ENCODE data around the gene TTYH2. TPM values are rescaled to one million over a fixed set of nuclear protein-coding genes. Genes with fewer than 3 reads are reported as not detected.

TTYH2 gene
- total and polyA plus RNA-seq, 12 donors, result 8.6 to 36.3 (median 24.8) TPM

DNA sequence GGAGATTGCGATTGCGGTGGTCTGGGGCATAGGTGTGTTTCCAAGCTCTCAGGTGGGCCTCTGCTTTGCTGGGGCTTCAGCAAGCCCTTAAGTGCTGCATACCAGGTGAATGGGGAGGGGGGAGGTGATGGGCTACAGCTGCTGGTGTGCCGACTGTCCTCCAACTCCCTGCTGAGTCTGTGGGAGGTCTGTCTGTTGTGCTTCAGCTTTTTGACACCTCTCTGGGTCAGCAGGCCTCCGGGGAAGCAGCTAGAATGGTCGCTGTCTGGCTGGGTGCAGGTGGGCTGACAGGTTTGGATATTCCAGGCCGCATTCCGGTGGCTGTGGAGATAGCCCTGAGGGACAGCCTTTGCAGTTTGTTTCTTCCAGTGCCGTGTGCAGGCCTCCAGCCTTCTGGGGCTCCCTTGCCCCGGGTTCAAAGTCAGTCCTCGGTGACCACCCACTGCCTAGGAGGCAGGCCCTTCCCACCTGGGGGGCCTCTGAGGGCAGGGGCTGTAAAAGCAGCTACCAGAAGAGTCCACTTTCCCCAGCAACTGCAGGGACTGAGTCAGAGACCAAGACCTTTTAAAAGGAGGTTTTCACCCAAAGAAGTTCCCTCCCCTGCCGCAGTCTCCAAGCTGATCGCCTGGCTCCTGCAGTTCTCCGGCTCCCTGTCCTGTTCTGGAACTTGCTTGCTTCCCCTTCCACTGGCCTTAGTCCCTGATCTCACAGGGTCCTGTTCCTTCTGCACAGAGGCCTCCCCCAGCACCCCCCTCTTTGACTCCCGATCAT is 2.0 kb upstream of the TTYH2 start:
- Histone ChIP-seq H3K4me1 (peaks cover 22 to 90% (median 79%) of the 10 kb centered on the region in 9 donors), H3K27me3 (no peaks in the 10 kb centered on the region), H3K36me3 (peaks cover 0 to 51% (median 18%) of the 10 kb centered on the region in 9 donors), H3K4me3 (peak overlapping the region in 8 of 10 donors; percentile 52 to 72 (median 65)), H3K9me3 (no peaks in the 10 kb centered on the region), H3K27ac (peak overlapping the region in 7 of 10 donors; percentile 4 to 88 (median 46))
- TF ChIP-seq, protein P1, sequence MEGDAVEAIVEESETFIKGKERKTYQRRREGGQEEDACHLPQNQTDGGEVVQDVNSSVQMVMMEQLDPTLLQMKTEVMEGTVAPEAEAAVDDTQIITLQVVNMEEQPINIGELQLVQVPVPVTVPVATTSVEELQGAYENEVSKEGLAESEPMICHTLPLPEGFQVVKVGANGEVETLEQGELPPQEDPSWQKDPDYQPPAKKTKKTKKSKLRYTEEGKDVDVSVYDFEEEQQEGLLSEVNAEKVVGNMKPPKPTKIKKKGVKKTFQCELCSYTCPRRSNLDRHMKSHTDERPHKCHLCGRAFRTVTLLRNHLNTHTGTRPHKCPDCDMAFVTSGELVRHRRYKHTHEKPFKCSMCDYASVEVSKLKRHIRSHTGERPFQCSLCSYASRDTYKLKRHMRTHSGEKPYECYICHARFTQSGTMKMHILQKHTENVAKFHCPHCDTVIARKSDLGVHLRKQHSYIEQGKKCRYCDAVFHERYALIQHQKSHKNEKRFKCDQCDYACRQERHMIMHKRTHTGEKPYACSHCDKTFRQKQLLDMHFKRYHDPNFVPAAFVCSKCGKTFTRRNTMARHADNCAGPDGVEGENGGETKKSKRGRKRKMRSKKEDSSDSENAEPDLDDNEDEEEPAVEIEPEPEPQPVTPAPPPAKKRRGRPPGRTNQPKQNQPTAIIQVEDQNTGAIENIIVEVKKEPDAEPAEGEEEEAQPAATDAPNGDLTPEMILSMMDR (IDR thresholded peaks at IDR 0.05), result no peak
- ATAC-seq (no peak), DNase-seq (no peak)
- intact Hi-C loops (cut with DNase I), result loop anchor here in 9 of 10 donors (2.0 to 10.0 kb wide), 8 partner anchors 66 to 243 kb away; partner anchors contain the start of gene BTBD17 (in 4 of the 9)
- WGBS, 2 donors, result 52 to 55% methylated on average over 14 of the region's 14 CpGs

DNA sequence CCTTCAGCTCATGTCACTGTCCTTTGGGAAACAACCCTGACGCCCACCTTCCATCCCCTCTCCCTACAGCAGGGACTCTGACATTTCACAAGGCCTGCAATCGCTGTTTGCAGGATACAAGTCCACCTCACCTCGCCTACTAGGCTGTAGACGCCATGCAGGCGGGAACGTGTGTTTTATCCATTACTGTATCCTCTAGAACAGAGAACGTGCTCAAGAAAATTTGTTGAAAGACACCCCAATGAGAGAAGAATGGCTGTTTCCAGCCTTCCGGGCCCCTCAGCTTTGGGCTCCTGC is 1.5 kb upstream of the TTYH2 start:
- no peaks in the 10 kb centered on the region for H3K9me3 ChIP-seq
- DNase-seq (no peak), ATAC-seq (no peak)
- H3K4me1 ChIP-seq, result peaks cover 22 to 90% (median 78%) of the 10 kb centered on the region in 9 donors
- H3K27ac ChIP-seq, result peak overlapping the region in 9 of 10 donors; percentile 67 to 93 (median 88)
- intact Hi-C loops (cut with DNase I), result loop anchor here in 9 of 10 donors (2.0 to 10.0 kb wide), 10 partner anchors 29 to 243 kb away; partner anchors contain the start of gene BTBD17 (in 4 of the 9)
- H3K4me3 ChIP-seq, result peak overlapping the region; percentile 34 to 72 (median 64)
- 37 to 42% methylated on average over 8 of the region's 8 CpGs for WGBS, 2 donors
- no peaks in the 10 kb centered on the region for H3K27me3 ChIP-seq
- H3K36me3 ChIP-seq, result peaks cover 0 to 45% (median 18%) of the 10 kb centered on the region in 9 donors
- TF ChIP-seq, protein P1 (IDR thresholded peaks at IDR 0.05), result no peak

DNA sequence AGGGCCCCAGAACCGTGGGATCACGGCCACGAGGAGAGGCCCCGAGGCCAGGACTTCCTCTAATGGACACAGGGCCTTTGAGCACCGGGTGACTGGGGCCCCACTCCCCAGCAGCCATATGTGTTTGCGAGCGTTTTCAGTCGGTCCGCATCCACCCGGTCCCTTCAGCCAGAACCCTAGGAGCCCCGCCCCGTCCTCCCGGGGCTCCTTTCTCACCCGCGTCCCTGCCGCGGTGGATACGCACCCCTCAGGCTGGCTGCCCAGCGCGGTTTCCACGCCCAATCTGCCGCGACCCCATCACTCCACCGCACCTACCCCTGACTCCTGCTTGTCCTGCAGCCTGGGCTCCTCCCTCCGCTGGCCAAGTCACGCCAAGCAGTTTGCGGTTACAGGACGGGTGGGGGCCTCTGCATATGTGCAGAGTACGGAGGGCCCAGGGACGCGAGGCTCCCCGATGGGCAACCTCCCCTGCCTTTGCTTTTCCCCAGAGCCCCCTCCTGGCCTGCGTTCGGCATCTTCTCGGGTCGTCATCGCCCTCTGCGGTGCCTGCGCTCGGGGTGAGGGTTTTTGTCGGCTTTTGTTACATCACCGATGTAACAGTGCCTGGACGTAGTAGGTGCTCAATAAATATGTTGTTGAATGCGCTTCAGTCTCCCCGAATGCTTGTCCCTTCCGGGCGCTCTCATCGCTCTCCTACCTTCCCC is 1.0 kb upstream of the TTYH2 start:
- intact Hi-C loops (cut with DNase I), result loop anchor here in 9 of 10 donors (2.0 to 10.0 kb wide), 10 partner anchors 28 to 242 kb away; partner anchors contain the start of gene BTBD17 (in 4 of the 9)
- H3K4me3 ChIP-seq, result peak overlapping the region; percentile 34 to 72 (median 64)
- ATAC-seq, result peak in 4 of 8 donors; percentile 0 to 6 (median 2)
- H3K36me3 ChIP-seq, result peaks cover 0 to 40% (median 18%) of the 10 kb centered on the region in 9 donors
- peak in 1 of 2 donors; percentile 40 for DNase-seq
- 4 to 5% methylated on average over 48 of the region's 48 CpGs for WGBS, 2 donors
- TF ChIP-seq, protein P1 (IDR thresholded peaks at IDR 0.05), result no peak
- H3K27ac ChIP-seq, result peak overlapping the region in 9 of 10 donors; percentile 67 to 93 (median 88)
- H3K4me1 ChIP-seq, result peaks cover 22 to 90% (median 78%) of the 10 kb centered on the region in 9 donors
- no peaks in the 10 kb centered on the region for H3K27me3 ChIP-seq
- H3K9me3 ChIP-seq, result no peaks in the 10 kb centered on the region

DNA sequence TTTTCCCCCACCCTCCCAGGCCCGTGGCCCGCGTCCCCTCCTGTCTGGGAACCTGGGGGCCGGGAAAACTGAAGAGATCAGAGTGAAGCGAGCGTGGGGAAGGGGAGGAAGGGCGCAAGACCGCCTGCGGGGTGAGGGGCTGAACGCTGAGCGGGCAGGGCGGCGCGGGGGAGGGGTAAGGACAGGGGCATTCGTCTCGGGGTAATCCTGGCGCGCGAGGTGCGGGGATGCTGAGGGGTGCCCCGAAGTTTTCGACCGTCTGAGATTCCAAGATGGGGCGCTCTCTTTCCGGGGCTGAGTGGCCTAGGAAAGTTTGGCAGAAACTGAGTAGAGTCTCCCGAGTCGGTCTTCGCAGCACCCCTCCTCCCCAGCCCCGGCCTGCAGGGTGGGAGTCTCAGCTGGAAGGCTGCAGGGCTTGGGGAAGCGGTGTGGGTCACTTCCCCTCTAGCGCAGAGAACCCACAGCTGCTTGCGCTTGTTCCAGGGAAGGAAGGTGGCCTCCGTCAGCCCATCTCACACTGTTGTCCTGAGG is 555 bp downstream of the TTYH2 start:
- 4 to 6% methylated on average over 32 to 33 of the region's 33 CpGs for WGBS, 2 donors
- H3K27me3 ChIP-seq, result no peaks in the 10 kb centered on the region
- peaks cover 0 to 25% (median 13%) of the 10 kb centered on the region in 9 donors for H3K36me3 ChIP-seq
- no peaks in the 10 kb centered on the region for H3K9me3 ChIP-seq
- H3K4me3 ChIP-seq, result peak overlapping the region; percentile 37 to 72 (median 64)
- peak overlapping the region; percentile 54 to 93 (median 86) for H3K27ac ChIP-seq
- DNase-seq, result peak; percentile 31 to 63
- H3K4me1 ChIP-seq, result peaks cover 22 to 79% (median 68%) of the 10 kb centered on the region in 9 donors
- intact Hi-C loops (cut with DNase I), result loop anchor here in 9 of 10 donors (1.0 to 10.0 kb wide), 13 partner anchors 21 to 241 kb away; partner anchors contain the start of gene BTBD17 (in 4 of the 9)
- TF ChIP-seq, protein P1 (IDR thresholded peaks at IDR 0.05), result no peak
- peak; percentile 4 to 47 (median 37) for ATAC-seq
